NB4 (cell line): ENCODE measurements around the gene CRISPLD2.

Source experiments
- CTCF ChIP-seq: IDR thresholded peaks from one replicate; pipeline ENCODE4 v1.5.1; 2012; ENCODE audit warnings: low read depth, low read length
- MAX ChIP-seq: IDR thresholded peaks from 2 replicates; pipeline ENCODE4 v1.6.1; 2011; ENCODE audit warnings: low read depth, low read length

- no peak for TF ChIP-seq MAX
- no peak for TF ChIP-seq CTCF
These were observed 15.5 kb upstream of the CRISPLD2 start for GRCh38 chr16:84804326-84804725.
